GM21786 (cell line): ENCODE measurements around the gene SLC2A8.

Source experiments
- ATAC-seq: cut with Tn5 transposase; IDR thresholded peaks from one replicate; pipeline ENCODE4 v1.9.1; 2021; ENCODE audit not compliant: unreplicated experiment

SLC2A8 gene

GRCh38 chr9:127396808-127397645, at the start of gene SLC2A8:
Gene SLC2A8 (plus strand): TSS chr9:127397169. CDS start chr9:127397231, 62 bp downstream.
- peak; percentile 95 for ATAC-seq

- ATAC-seq: no peak
Observed at GRCh38 chr9:127347831-127348776, 48.9 kb upstream of the SLC2A8 start.

- no peak for ATAC-seq
Observed at GRCh38 chr9:127349483-127350113, 47.4 kb upstream of the SLC2A8 start.

- no peak for ATAC-seq
Observed at GRCh38 chr9:127351182-127352166, 45.5 kb upstream of the SLC2A8 start.

GRCh38 chr9:127353882-127354281, 43.1 kb upstream of the SLC2A8 start:
- no peak for ATAC-seq

- no peak for ATAC-seq
Observed at GRCh38 chr9:127356906-127357305, 40.1 kb upstream of the SLC2A8 start.

- no peak for ATAC-seq
Observed at GRCh38 chr9:127358023-127358535, 38.9 kb upstream of the SLC2A8 start.

GRCh38 chr9:127358770-127359169, 38.2 kb upstream of the SLC2A8 start:
- ATAC-seq: no peak

GRCh38 chr9:127360250-127360649, 36.7 kb upstream of the SLC2A8 start:
- ATAC-seq: no peak

GRCh38 chr9:127360829-127361228, 36.1 kb upstream of the SLC2A8 start:
- ATAC-seq: no peak

GRCh38 chr9:127361561-127361960, 35.4 kb upstream of the SLC2A8 start:
- no peak for ATAC-seq

GRCh38 chr9:127362829-127363228, 34.1 kb upstream of the SLC2A8 start:
- no peak for ATAC-seq

GRCh38 chr9:127365461-127365860, 31.5 kb upstream of the SLC2A8 start:
- no peak for ATAC-seq

- no peak for ATAC-seq
Observed at GRCh38 chr9:127366594-127366993, 30.4 kb upstream of the SLC2A8 start.

- no peak for ATAC-seq
Observed at GRCh38 chr9:127368852-127369402, 28.0 kb upstream of the SLC2A8 start.

- ATAC-seq: no peak
Observed at GRCh38 chr9:127369428-127369827, 27.5 kb upstream of the SLC2A8 start.

GRCh38 chr9:127370147-127370579, 26.8 kb upstream of the SLC2A8 start:
- ATAC-seq: no peak

GRCh38 chr9:127370672-127371648, 26.0 kb upstream of the SLC2A8 start:
- ATAC-seq: no peak
